ENCODE data around the gene CLCN6. TPM values are rescaled to one million over a fixed set of nuclear protein-coding genes. Genes with fewer than 3 reads are reported as not detected.
A peak's percentile ranks its signal among the peaks of the same experiment; 100 is the strongest.

Gene CLCN6
- total RNA-seq, 1 donor from 2014 or later, result 33.7 TPM

- no peak for TF ChIP-seq CTCF (IDR thresholded peaks at IDR 0.05)
- no peak overlapping the region for H3K27ac ChIP-seq
- peak; percentile 23 for ATAC-seq
- no peak overlapping the region for H3K4me3 ChIP-seq
- H3K36me3 ChIP-seq, result no peaks in the 10 kb centered on the region
- no peak for DNase-seq
- intact Hi-C loops (cut with DNase I), result no loop called here
- H3K9me3 ChIP-seq, result no peaks in the 10 kb centered on the region
- peaks cover 9% of the 10 kb centered on the region for H3K27me3 ChIP-seq
- H3K4me1 ChIP-seq, result peaks cover 6% of the 10 kb centered on the region
Observed at GRCh38 chr1:11874258-11874562, 68.2 kb downstream of the CLCN6 start.

DNA sequence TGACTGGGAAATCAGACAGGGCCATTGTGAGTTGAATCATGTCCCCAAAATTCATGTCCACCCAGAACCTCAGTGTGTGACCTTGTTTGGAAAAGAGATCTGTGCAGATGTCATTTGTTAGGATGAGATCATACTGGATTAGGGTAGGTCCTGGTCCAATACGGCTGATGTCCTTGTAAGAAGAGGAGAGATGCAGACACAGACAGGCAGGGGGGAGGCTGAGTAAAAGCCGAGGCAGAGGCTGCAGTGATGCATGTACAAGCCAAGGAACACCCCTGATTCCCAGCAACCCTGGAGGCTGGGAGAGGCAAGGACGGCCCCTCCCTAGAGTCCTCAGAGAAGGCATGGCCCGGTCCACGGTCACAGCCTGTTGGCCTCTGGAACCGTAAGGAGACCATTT is 68.6 kb downstream of the CLCN6 start:
- DNase-seq (no peak), ATAC-seq (no peak)
- Histone ChIP-seq H3K4me1 (peaks cover 6% of the 10 kb centered on the region), H3K27me3 (peaks cover 5% of the 10 kb centered on the region), H3K9me3 (no peaks in the 10 kb centered on the region), H3K36me3 (no peaks in the 10 kb centered on the region), H3K4me3 (no peak overlapping the region), H3K27ac (no peak overlapping the region)
- TF ChIP-seq CTCF (IDR thresholded peaks at IDR 0.05), result no peak
- intact Hi-C loops (cut with DNase I), result no loop called here

DNA sequence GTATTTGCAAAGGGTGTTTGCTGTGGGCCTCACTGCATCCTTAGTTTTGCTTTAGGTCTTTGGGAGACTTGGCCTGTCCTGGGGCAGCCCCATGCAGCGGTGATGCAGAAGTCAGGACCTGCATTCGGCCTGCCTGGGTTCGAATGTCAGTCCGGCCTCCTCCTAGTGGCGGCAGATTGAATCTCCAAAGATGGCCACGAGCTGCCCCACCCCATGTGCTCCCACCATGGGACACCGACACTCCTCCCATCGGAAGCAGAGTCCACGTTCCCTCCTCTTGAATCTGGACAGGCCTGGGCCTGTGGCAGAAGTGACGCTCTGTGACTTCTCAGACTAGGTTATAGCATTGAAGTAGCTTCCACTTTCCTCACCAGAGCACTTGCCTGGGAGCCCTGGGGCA is 69.1 kb downstream of the CLCN6 start:
- intact Hi-C loops (cut with DNase I), result no loop called here
- peaks cover 6% of the 10 kb centered on the region for H3K4me1 ChIP-seq
- no peak for ATAC-seq

GRCh38 chr1:11877074-11877473 is 71.1 kb downstream of the CLCN6 start:
- H3K9me3 ChIP-seq, result no peaks in the 10 kb centered on the region
- DNase-seq (no peak), ATAC-seq (no peak)
- no peak overlapping the region for H3K27ac ChIP-seq
- TF ChIP-seq CTCF (IDR thresholded peaks at IDR 0.05), result no peak
- no peaks in the 10 kb centered on the region for H3K36me3 ChIP-seq
- intact Hi-C loops (cut with DNase I), result no loop called here
- peaks cover 6% of the 10 kb centered on the region for H3K4me1 ChIP-seq
- H3K4me3 ChIP-seq, result no peak overlapping the region
- no peaks in the 10 kb centered on the region for H3K27me3 ChIP-seq

More for the DNA sequence above, 69.1 kb downstream of the CLCN6 start:
- no peak overlapping the region for H3K27ac ChIP-seq
- TF ChIP-seq CTCF (IDR thresholded peaks at IDR 0.05), result no peak
- no peaks in the 10 kb centered on the region for H3K9me3 ChIP-seq
- H3K27me3 ChIP-seq, result no peaks in the 10 kb centered on the region
- DNase-seq, result no peak
- no peaks in the 10 kb centered on the region for H3K36me3 ChIP-seq
- no peak overlapping the region for H3K4me3 ChIP-seq

- Histone ChIP-seq H3K36me3 (no peaks in the 10 kb centered on the region), H3K4me3 (no peak overlapping the region), H3K9me3 (no peaks in the 10 kb centered on the region), H3K4me1 (peaks cover 10% of the 10 kb centered on the region), H3K27ac (no peak overlapping the region), H3K27me3 (no peaks in the 10 kb centered on the region)
- no peak for TF ChIP-seq CTCF (IDR thresholded peaks at IDR 0.05)
- ATAC-seq (no peak), DNase-seq (no peak)
- intact Hi-C loops (cut with DNase I), result no loop called here
Observed at GRCh38 chr1:11878081-11878890, 72.3 kb downstream of the CLCN6 start.

DNA sequence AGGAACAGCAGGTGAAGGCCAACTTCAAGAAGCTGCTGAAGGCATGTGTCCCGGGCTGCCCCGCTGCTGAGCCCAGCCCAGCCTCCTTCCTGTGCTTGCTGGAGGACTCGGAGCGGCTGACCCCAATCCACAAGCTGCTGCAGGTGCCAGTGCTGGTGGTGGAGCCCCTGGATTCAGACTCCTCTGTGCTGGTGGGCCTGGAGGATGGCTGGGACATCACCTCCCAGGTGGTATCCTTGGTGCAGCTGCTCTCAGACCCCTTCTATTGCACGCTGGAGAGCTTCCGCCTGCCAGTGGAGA is 72.8 kb downstream of the CLCN6 start:
- no peak for DNase-seq
- Histone ChIP-seq H3K4me3 (no peak overlapping the region), H3K4me1 (peaks cover 10% of the 10 kb centered on the region), H3K27me3 (no peaks in the 10 kb centered on the region), H3K9me3 (no peaks in the 10 kb centered on the region), H3K27ac (no peak overlapping the region), H3K36me3 (no peaks in the 10 kb centered on the region)
- no peak for ATAC-seq
- no peak for TF ChIP-seq CTCF (IDR thresholded peaks at IDR 0.05)
- intact Hi-C loops (cut with DNase I), result no loop called here
